M059J (cell line): ENCODE data around the gene TRIP10. TPM values are rescaled to one million over a fixed set of nuclear protein-coding genes. Genes with fewer than 3 reads are reported as not detected.
A peak's percentile ranks its signal among the peaks of the same experiment; 100 is the strongest.
"Not testable (repeated sequence)": the region's sequence is repeated elsewhere in the genome, so short reads cannot be mapped to it uniquely, and the experiment has no call there.

Source experiments
- DNase-seq: peaks from one replicate; pipeline ENCODE4 v3.0.0-alpha.2; 2012; ENCODE audit warnings: low read depth
- total RNA-seq: library from RNA; depleted of rRNA; stranded (reverse); fragments of >200 nt; shearing (Covaris generic); gene quantifications from 2 replicates; pipeline ENCODE4 v1.2.3, GENCODE V29; 2014; rRNA removed

Gene TRIP10
- total RNA-seq, 1 experiment from 2014 or later, result 34.3 TPM

DNA sequence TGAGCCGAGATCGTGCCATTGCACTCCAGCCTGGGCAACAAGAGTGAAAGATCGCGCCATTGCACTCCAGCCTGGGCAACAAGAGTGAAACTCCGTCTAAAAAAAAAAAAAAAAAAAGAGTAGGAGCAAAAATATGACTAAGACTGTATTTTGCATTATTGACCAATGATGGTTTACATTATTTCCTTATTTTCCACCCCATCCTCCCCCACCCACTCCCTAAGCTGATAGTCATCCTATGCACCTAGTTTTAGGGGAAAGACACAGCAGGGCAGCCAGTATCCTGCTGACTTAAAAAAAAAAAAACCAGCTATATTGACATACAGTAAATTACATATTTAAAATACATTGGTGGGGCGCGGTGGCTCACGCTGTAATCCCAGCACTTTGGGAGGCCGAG, 58.2 kb downstream of the TRIP10 start:
- no peak for DNase-seq

GRCh38 chr19:6800160-6800790, 60.8 kb downstream of the TRIP10 start:
- DNase-seq, result not testable (repeated sequence)

DNA sequence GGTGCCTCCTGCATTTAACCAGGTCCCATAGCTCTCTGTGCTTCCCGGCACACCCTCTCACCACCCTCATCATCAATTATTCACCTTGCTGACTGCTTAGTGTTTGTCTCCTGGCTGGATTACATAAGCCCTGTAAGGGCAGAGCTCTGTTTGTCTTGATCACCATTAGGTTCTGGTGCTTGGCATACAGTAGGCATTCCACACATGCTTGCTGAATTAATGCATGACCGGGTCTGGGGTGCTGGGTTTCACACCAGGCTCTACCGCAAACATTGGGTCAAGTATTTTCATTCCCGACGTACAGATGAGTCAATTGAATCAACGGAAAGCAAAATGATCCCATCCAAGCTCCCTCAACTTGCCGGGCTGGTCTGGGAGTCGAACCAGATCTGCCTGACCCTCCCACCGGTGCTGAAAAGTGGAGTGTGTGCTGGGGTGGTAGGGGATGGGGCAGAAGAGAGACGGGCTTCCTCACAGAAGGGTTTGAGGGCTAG, 61.6 kb downstream of the TRIP10 start:
- peak; percentile 61 for DNase-seq

Other genes starting within 250 kb of the TRIP10 start
- 0.20 TPM in 1 of 2 replicates, not detected in the other for gene TUBB4A, start 237.4 kb upstream of the TRIP10 start, total RNA-seq
- 11.7 and 16.3 TPM in 2 replicates for gene TNFSF9, start 208.7 kb upstream of the TRIP10 start, total RNA-seq
- 40.4 and 42.0 TPM in 2 replicates for gene CD70, start 148.5 kb upstream of the TRIP10 start, total RNA-seq
- not detected in 2 replicates for gene TNFSF14, start 69.5 kb upstream of the TRIP10 start, total RNA-seq
- gene C3, start 19.0 kb upstream of the TRIP10 start, total RNA-seq, result 4.0 and 5.2 TPM in 2 replicates
- gene GPR108, start 2.1 kb upstream of the TRIP10 start, total RNA-seq, result 45.9 and 54.7 TPM in 2 replicates
- gene SH2D3A, start 27.8 kb downstream of the TRIP10 start, total RNA-seq, result not detected in 2 replicates
- not detected in 2 replicates for gene VAV1, start 33.0 kb downstream of the TRIP10 start, total RNA-seq
- 0.79 and 0.89 TPM in 2 replicates for gene ADGRE1, start 147.9 kb downstream of the TRIP10 start, total RNA-seq